ENCODE measurements around the gene DNAJB4.
"Not testable (repeated sequence)": the region's sequence is repeated elsewhere in the genome, so short reads cannot be mapped to it uniquely, and the experiment has no call there.

Gene DNAJB4

GRCh38 chr1:77978969-77979876 lies 25.5 kb upstream of the DNAJB4 start, which contains the start of gene FUBP1:
Gene FUBP1, minus strand, starts transcription at chr1:77979072. Its CDS starts 68 bp downstream, at chr1:77979004.
- TF ChIP-seq, protein P1, sequence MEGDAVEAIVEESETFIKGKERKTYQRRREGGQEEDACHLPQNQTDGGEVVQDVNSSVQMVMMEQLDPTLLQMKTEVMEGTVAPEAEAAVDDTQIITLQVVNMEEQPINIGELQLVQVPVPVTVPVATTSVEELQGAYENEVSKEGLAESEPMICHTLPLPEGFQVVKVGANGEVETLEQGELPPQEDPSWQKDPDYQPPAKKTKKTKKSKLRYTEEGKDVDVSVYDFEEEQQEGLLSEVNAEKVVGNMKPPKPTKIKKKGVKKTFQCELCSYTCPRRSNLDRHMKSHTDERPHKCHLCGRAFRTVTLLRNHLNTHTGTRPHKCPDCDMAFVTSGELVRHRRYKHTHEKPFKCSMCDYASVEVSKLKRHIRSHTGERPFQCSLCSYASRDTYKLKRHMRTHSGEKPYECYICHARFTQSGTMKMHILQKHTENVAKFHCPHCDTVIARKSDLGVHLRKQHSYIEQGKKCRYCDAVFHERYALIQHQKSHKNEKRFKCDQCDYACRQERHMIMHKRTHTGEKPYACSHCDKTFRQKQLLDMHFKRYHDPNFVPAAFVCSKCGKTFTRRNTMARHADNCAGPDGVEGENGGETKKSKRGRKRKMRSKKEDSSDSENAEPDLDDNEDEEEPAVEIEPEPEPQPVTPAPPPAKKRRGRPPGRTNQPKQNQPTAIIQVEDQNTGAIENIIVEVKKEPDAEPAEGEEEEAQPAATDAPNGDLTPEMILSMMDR (IDR thresholded peaks at IDR 0.05; ENCODE audit: low read depth, low read length, missing control alignments), result peak; percentile 84
- H3K4me3 ChIP-seq (ENCODE audit: low read depth, low read length), result peak within 1 kb of the TSS; percentile 71
- DNase-seq (ENCODE audit: low read depth), result peak; percentile 99

DNA sequence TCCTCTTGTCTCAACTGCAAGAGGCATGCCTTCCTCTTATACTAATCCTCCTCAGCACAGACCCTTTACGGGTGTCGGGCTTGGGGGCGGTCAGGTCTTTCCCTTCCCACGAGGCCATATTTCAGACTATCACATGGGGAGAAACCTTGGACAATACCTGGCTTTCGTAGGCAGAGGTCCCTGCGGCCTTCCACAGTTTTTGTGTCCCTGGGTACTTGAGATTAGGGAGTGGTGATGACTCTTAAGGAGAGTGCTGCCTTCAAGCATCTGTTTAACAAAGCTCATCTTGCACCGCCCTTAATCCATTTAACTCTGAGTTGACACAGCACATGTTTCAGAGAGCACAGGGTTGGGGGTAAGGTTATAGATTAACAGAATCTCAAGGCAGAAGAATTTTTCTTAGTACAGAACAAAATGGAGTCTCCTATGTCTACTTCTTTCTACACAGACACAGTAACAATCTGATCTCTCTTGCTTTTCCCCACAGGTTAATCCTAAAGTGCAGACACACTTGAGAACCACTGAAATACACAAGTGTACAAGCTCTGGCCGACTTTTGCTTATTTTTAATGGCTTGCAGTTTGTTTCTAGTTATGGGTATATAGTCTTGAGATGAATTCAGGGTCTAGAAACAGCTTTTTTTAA lies 21.3 kb upstream of the DNAJB4 start:
- not testable (repeated sequence) for DNase-seq (ENCODE audit: low read depth); H3K4me3 ChIP-seq (ENCODE audit: low read depth, low read length)

GRCh38 chr1:77983997-77984355 lies 20.8 kb upstream of the DNAJB4 start:
- DNase-seq (ENCODE audit: low read depth), result no peak
- TF ChIP-seq, protein P1 (IDR thresholded peaks at IDR 0.05; ENCODE audit: low read depth, low read length, missing control alignments), result no peak
- H3K4me3 ChIP-seq (ENCODE audit: low read depth, low read length), result no peak overlapping the region

GRCh38 chr1:77984629-77985028 lies 20.1 kb upstream of the DNAJB4 start:
- H3K4me3 ChIP-seq (ENCODE audit: low read depth, low read length), result no peak overlapping the region
- no peak for DNase-seq (ENCODE audit: low read depth)
- TF ChIP-seq, protein P1 (IDR thresholded peaks at IDR 0.05; ENCODE audit: low read depth, low read length, missing control alignments), result no peak

DNA sequence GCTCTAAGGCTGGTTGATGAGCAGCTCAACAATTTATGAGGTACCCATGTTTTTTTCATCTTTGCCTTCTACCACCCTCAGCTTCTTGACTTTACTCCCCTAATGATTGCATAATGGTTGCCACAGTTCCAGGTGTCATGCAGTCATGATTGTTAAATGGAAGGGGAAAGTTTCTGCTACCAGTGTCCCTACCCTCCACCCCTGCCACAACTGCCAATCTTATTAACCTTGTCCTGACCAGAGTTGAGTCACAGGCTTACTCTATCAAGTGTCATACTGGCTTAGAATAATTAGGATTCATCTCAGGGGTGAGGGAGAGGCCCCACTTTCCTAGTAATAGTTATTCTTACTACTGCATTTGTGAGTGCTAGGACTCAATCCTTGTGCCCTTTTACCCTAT lies 17.9 kb upstream of the DNAJB4 start:
- no peak overlapping the region for H3K4me3 ChIP-seq (ENCODE audit: low read depth, low read length)
- no peak for DNase-seq (ENCODE audit: low read depth)
- TF ChIP-seq, protein P1 (IDR thresholded peaks at IDR 0.05; ENCODE audit: low read depth, low read length, missing control alignments), result no peak

- TF ChIP-seq, protein P1 (IDR thresholded peaks at IDR 0.05; ENCODE audit: low read depth, low read length, missing control alignments), result no peak
- DNase-seq (ENCODE audit: low read depth), result no peak
- no peak overlapping the region for H3K4me3 ChIP-seq (ENCODE audit: low read depth, low read length)
Observed at GRCh38 chr1:77987919-77988318, 16.8 kb upstream of the DNAJB4 start.

DNA sequence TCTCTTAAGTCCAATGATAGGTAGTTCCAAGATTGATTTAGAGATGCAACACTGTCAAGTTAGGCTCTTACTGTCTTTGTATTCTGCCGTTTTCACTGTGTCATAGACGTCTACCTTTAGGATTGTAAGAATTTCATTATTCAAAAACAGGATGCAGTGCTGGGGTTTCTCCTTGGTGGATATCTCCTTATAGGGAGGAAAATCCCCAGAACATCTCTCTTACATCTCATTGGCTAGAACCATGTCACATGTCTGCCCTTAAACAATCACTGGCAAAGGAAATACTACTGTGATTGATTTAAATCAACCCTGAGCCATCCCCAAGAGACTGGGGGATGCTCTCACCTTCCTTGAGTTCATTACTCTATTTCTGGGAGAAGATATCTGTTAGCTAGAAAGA lies 15.0 kb upstream of the DNAJB4 start:
- no peak for DNase-seq (ENCODE audit: low read depth)
- TF ChIP-seq, protein P1 (IDR thresholded peaks at IDR 0.05; ENCODE audit: low read depth, low read length, missing control alignments), result no peak
- no peak overlapping the region for H3K4me3 ChIP-seq (ENCODE audit: low read depth, low read length)

All from GM12864 (cell line).